Femur (tissue), 1 donor: Measurements from ENCODE around the gene HDAC8.
"Not testable (repeated sequence)": the region's sequence is repeated elsewhere in the genome, so short reads cannot be mapped to it uniquely, and the experiment has no call there.

ENCODE experiments used
- DNase-seq: peaks from one replicate; pipeline ENCODE4 v3.0.0-alpha.2; 2017

HDAC8 gene

DNA sequence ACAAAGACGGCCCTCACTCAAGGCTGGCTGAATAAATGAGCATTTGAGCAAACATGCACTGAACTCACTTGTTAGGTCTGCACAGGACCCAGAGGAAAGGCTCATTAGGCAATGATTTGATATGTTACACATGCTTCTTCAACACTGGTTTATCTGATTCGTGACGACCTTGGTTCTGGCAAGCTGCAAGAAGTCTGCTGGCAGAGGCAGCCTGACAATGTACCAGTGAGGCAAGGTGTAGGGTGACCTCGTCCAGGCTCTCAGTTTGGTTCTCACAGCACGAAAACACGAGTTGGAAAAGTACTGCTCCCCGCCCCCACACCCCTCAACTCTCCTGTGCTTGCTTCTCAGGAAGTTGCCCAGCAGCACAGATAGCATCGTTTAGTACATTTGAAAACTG lies 203.8 kb downstream of the HDAC8 start:
- DNase-seq, result no peak

DNA sequence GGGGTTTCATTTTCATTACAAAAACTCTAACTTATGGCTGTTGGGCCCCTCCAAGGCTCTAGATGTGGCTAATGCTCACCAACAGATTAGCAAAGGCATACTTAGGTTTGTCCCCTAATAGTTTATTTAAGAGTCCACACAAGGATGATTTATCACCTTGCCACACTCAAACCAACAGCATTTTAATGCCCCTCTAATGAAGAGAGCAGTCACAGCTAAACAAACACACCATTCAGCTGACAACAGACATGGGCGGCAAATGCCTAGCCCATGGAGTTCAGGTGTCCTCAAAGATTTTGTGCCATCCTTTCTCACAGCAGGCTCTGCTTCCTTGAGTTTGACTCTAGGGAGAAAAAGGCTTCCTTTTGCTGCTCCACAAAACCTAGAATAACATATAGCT lies 205.1 kb downstream of the HDAC8 start:
- no peak for DNase-seq

DNA sequence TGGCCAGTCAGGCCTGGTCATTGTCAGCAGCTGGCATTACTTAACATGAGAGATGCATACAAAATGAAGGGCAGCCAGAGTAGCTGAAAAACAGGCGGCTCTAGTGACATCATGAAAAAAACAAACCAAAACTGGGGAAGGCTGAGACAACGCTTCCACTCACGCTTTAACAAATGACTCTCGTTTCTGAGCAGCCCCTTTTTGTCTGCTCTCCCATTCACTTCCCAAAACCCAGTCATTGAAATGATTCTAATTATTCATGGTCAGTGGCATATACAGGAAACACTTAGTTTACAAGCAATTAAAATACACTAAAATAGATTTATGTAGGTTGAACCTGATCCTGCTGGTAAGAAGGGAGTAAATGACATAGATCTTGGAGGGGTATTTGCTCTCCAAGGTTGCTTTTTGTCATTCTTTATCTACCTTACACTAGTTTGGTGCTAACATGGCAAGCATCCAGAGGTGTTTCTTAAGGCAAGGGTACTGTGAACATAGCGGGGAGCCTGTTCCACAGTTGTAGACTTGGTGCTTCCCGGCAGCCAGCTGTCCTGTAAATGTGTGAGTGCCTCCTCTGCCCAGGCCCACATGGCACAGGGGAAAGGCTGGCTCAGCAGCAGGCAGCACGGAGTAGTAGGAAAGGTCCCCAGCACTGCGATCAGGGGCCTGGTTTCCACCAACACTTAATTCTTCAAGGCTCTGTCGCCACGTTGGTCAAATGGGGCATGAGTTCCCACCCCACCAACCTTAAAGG lies 205.8 kb downstream of the HDAC8 start:
- DNase-seq, result no peak

DNA sequence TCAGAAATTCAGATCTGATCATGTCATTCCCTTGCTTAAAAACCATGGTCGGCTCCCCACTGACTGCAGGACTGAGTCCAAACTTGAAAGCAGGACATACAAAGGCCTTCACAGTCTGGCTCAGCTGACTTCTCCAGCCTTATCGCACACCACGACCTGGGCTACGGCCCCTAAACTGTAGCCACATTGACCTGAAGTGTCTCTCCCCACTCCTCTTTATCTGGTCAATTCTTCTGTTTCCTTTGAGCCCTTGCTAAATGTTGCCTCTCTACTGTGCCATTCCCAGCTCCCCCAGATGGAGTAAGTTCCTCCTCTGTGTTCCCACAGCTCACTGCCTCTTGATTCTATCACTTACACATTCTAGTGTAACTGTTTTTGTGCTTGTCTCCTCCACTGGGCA lies 206.5 kb downstream of the HDAC8 start:
- DNase-seq, result no peak

DNA sequence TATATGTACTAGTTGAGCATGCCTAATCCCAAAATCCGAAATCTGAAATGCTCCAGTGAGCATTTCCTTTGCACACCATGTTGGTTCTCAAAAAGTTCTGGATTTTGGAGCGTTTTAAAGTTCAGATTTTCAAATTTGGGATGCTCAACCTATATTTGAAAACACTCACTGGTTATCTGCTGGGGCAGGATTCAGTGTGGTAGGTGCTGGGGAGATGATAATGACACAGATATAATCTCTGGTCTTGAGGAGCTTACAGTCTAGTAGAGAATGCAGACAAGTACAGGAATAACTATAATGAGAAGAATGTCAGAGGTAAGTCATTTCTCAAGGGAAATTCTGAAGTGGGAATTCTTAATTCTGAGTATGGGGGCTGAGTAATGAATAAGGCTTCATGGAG lies 207.5 kb downstream of the HDAC8 start:
- no peak for DNase-seq

DNA sequence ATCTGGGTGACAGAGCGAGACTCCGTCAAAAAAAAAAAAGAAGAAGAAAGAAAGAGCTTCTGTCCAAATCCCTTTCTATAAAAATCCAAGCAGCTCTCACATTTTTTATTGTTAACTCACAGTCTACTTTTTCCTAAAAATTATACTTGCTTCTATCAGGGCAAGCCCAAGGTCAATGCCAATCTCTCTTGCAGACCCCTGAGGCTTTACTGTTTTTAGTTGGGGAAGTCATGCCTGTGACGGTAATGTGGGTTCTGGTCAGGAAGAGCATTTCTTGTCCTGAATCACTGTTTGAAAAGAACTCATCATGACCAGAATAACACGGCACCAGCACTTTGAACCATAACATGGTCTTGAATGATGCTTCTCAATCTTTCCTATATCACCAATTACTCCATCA lies 212.3 kb downstream of the HDAC8 start:
- no peak for DNase-seq

DNA sequence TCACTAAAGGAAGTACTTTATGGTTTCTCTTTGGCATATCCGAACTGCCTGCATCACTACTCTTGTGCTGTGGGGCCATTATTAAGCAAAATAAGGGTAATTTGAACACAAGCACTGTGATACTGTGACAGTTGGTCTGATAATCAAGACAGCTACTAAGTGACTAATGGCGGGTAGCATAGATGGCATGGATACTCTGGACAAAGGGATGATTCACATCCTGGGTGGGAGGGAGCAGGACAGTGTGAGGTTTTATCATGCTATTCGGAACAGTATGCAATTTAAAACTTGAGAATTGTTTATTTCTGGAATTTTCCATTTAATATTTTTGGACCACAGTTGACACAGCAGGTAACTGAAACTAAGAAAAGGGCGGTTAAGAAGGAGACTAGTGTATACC lies 214.3 kb downstream of the HDAC8 start:
- DNase-seq, result no peak

DNA sequence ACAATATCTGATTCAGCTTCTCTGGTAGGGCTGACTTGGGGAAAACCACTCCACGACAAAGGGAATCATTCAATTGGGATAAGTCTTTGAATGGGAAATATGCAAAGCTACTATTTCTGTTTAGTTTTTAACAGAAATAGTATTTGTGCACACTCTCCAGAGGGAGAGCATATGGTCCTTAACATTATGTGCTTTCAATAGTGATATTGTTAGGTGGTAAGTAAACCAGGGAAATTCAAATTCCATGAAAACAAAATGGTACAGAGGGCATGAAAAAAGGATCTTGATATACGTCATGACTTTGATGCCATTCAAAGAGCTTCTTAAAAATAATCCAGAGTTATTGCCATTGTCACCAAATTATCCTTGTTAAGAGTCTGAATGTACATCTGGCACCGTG lies 219.9 kb downstream of the HDAC8 start:
- DNase-seq, result no peak

DNA sequence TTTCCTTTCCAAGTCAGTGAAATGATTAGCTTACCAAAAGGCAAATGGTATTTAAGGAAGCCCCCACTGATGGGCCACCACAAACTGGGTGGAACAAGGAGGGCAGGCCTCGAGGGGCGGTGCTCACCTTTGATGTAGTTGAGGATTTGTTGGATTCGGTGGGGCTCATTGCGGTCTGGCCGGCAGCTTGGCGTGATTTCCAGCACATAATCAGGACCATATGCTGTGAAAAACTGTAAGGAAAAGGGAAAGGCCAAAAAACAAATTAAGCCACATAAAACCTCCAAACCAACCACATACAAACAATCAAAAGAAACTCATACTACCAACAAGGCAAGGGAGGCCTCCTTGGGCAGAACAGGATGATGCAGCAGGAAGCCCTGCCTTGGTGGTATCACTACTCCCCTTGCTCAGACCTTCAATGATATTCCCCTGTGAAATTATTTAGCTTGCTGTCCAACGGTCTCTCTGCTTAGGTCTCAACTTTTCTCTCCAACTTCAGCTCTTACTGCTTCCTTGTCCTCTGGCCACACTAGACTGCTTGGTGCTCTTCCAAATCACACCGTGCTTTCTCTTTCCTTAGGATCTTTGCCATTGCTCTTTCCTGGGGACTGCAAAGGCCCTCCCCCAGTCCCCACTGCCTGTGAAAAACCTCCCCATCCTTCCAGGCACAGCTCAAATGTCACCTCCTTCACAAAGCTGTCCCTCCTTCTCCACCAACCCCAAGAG lies 220.9 kb downstream of the HDAC8 start:
- DNase-seq, result peak; percentile 80

DNA sequence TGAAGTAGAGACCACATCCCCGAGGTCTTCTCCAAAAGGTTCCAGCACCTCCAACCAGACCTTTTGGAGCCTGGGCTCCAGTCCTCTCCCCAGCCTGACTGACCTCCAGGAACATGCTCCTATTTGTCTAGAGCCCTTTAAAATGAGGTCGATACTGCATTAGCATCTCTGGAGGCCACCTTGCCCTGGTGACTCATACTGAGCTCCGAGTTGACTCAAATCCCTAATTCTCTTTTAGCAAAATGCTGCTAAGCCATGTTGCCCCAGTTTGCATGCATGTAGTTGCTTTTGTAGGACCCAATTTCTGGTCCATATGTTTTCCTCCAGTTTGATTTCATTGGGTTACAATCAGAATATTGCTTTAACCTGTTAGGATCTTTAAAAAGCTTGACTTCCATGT lies 223.5 kb downstream of the HDAC8 start:
- DNase-seq, result no peak

DNA sequence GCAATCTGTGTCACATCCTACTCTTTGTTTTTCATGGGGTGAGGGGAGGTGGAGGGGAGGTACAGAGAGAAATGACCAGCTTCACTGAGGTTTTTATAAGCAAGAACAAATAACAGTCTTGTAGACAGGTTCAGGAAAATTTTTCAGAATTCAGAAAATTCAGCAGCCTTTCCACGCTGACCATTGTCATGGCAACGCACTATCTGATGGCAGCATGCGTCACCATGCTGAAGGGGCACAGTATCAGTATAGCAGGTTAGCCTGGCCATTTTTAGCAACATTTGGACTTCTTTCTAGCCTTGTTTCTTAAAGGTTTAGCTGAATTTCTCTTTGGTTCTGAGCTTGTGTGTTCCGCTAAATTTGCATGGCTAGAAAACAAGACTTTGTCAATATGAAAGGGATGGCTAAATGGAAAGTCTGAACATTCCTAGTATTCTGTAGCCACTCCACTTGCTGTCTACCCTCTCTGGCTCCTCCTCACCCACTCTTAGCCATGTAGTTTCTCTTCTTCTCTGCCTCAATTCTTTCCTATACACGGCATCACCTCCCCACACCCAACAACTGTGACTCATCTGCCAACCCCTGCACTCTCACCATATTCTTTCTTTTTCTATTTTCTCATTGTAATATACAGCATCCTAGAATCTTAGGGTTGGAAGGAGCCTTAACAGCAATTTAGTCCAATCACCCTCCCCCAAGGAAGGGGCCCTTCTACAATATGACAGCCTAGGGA lies 224.2 kb downstream of the HDAC8 start:
- no peak for DNase-seq

DNA sequence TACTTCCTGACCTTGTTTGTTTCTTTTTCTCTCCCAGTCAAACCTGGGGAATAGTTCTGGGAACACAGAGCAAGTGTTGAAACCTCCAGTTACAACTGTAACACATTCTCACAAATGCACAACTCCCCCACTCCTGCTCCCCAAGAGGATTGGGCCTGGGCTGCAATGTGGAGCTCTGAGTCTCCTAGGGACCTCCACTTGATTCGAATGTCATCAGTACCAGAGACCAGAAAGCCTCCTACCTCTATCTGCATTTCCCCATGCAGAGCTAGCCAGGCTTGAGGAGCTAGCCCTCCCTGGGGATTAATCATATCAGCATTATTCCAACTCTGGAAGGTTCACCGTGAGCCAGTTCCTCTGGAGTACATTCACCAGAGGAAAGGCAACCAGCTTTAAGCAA lies 225.3 kb downstream of the HDAC8 start:
- no peak for DNase-seq

DNA sequence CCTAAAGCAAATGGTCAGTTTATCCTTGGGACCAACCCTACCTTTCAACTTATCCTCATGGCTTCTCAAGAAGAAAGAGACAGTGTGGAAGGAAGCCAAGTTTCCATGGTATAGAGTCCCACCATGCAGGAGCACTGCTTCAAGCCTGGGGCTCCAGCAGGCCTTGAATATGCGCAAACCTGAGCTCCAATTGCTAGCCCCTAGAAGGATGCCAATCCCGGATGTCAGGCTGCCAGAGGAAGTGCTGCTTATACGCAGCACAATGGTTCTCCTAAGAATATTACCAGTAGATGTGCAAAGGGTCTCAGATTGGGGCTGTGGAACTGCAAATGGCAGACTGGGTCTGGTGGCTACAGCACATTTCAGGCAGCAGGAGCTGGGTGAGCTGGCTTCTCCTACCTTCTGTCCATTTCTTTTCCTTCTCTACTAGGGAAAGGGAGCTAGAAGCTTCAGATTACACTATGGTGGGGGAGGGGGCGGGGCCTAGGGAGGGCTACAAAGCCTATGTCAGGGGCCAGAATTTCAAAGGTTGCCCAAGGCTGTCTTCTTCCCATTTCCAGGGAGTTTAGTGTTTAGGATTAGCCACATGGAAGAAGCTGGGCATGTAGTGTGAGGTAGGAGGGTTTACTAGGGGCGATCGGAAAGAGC lies 226.2 kb downstream of the HDAC8 start:
- DNase-seq, result no peak

DNA sequence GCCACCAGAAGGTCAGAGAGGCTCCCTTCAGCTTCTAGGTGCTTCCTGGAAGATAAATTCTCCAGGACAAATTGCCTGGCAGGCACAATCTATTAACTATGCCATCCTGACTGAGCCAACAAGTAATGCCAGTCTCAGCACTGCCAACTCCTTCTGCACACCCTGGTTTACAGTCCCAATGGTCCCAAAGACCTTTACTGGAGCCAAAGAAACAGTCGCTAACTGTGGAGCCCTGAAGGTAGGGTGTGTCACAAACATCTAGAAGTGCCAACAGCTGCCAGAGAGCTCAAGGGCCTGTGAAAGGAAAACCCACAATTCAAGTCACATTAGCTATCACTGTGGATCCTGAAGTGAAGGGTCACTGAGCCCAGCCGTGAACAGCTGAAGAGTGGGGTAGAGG lies 232.0 kb downstream of the HDAC8 start:
- no peak for DNase-seq

DNA sequence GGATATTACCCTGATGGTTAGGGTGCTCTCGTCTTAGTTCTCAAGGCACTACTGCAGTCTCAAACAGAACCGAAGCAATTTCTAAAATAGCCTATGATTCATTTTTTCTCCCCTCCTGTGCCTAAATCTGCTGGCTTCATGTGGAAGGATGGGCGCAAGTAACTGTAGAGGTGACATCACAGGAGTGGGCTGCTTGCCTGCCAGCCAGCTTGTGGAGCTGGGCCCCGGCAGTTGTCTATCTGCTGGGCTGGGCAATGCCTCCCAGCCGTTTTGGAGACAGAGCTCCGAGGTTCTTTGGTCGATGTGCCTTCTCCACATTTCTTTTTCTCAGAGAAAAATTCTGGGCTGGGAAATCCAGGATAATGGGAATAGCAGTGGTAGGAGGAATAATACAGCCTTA lies 232.6 kb downstream of the HDAC8 start:
- peak; percentile 27 for DNase-seq

DNA sequence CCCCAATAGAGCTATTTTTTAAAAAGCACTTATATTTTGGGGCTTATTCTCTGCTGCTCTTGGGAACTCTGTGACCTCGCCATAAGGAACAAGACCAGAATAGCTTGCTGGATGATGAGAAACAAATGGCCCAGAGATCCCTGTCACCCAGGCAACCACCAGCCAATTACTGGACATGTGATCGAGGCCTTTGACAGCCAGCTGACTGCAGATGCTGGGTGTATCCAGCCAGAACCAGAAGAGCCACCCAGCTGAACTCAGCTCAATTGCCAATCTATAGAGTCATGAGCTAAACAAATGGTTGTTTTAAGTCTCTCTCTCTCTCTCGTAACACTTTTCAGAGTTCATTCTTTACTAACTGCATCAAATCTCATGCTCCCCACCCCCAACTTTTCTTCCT lies 242.5 kb downstream of the HDAC8 start:
- DNase-seq, result no peak

DNA sequence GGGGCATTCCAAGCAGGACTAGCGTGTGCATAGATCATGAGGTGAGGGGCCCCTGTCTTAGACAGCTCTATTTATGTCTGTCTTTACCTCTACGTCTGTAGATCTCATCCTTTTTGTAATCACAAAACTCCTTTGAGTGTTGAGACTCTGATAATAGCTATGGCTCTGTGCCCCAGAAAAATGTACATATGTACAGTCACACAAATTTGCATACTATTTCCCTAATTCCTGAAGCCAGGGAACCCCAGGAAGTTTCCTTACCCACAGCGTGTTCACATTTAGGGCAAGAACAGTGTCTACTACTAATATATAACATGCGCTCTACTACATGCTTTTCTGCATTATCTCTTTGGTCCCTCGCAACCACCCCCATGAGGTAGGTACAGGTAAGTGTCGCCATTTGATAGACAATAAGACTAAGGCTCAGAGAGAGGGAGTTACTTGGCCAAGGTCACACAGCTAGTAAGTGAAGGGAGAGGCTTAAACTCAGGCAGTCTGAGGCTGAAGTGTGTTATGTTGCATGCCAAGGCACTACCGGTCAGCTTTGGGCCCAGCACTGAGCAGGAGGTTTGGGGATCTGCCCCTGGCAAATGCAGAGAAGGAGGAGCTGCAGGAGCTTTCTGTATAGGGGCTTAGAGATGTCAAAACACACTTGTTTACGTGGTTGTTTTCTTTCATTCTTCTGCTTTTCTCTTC lies 245.9 kb downstream of the HDAC8 start:
- DNase-seq, result no peak

DNA sequence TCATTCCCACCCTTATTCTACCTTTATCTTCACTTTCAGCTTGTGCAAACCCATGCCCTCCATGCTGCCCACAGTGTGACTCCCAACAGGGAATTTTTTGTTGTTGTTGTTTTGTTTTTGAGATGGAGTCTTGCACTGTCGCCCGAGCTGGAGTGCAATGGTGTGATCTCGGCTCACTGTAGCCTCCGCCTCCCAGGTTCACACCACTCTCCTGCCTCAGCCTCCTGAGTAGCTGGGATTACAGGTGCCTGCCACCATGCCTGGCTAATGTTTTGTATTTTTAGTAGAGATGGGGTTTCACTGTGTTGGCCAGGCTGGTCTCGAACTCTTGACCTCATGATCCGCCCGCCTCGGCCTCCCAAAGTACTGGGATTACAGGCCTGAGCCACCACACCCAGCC lies 253.0 kb downstream of the HDAC8 start:
- not testable (repeated sequence) for DNase-seq

DNA sequence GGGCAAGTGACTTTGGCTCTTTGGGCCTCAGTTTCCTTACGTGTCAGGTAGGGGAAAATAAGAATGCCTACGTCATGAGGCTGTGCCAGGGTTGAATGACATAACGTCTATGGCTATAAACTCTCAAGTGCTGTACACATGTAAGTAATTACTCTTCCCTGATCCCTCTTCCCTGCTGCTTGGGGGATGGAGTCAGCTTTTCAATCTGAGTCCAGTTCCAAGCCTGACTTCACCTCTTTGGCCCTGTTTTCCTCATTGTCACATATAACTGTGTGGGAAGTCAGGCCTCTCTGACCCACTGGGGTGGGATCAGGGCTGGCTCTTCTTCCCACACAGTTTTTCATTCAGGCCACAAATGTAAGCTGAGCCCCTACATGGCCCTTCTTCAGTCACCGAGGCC lies 255.5 kb downstream of the HDAC8 start:
- DNase-seq, result peak; percentile 43

DNA sequence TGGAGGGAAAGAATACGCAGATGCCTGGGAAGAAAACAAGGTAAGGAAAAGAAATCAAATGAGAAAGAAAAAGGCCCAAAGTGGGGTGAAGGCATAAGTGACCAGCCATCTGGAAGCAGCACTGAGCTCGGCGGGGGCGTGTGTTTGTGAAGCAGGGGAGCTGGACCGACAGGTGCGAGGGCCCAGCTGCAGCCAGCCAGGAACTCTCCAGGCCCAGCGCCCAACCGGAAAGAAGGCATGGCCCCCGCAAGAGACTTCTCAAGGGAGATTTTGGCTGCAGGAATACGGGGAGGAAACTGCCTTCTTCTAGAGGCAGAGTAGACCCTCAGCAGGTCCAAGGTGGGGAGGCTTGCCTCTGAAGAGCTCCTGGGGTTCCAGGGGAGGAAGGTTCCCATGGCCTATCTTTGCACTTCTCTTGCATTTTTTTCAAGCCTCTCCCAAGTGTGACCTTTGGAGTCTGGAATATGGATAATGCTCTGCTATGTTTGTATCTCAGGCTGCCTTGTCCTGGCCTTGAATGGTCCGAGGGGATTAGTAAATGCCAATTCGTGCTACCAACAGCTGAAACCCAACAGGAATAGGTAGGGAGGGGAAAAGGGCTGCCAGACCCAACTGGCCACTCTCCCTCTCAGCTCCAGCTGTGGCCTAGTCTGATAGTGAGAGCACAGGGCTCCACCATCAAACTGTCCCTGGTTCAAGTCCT lies 256.1 kb downstream of the HDAC8 start:
- peak; percentile 66 for DNase-seq

DNA sequence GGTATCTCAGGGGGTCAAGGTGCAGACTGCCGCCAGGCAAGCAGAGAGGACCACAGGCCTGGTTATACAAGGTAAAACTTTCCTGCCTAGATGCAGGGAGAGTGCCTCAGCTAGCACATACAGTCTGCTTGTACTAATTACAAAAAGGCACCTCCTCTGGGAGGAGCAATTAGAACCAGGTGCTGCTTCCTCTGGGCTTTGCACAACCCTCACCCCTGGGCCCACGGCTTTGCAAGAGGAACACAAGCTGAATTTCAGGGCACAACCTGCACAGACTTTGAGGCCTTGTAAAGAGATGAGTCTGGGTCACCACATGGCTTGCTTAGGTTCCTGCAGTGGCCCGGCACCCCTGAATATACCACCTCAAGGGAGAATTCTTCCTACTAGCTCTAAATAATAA lies 257.8 kb downstream of the HDAC8 start:
- no peak for DNase-seq
